Measurements from ENCODE around the gene TRIM44. TPM values are rescaled to one million over a fixed set of nuclear protein-coding genes. Genes with fewer than 3 reads are reported as not detected.

Gene TRIM44
- total and polyA plus RNA-seq, 8 donors = 5.1 to 65.3 (median 19.1) TPM

GRCh38 chr11:35761899-35762298 lies 99.3 kb downstream of the TRIM44 start:
- intact Hi-C loops (cut with DNase I; ENCODE audit: low total_unique reads) = no loop called here
- H3K4me3 ChIP-seq = no peak overlapping the region
- H3K36me3 ChIP-seq = no peaks in the 10 kb centered on the region
- H3K27me3 ChIP-seq = no peaks in the 10 kb centered on the region
- DNase-seq = no peak
- TF ChIP-seq, protein P1, sequence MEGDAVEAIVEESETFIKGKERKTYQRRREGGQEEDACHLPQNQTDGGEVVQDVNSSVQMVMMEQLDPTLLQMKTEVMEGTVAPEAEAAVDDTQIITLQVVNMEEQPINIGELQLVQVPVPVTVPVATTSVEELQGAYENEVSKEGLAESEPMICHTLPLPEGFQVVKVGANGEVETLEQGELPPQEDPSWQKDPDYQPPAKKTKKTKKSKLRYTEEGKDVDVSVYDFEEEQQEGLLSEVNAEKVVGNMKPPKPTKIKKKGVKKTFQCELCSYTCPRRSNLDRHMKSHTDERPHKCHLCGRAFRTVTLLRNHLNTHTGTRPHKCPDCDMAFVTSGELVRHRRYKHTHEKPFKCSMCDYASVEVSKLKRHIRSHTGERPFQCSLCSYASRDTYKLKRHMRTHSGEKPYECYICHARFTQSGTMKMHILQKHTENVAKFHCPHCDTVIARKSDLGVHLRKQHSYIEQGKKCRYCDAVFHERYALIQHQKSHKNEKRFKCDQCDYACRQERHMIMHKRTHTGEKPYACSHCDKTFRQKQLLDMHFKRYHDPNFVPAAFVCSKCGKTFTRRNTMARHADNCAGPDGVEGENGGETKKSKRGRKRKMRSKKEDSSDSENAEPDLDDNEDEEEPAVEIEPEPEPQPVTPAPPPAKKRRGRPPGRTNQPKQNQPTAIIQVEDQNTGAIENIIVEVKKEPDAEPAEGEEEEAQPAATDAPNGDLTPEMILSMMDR (IDR thresholded peaks at IDR 0.05) = no peak
- TF ChIP-seq POLR2AphosphoS5 (IDR thresholded peaks at IDR 0.05) (no peak), POLR2A (IDR thresholded peaks at IDR 0.05) (no peak), EP300 (IDR thresholded peaks at IDR 0.05) (no peak)
- 64 to 69% (median 69%) methylated on average over 1 of the region's 1 CpG for WGBS, 5 donors
- H3K9me3 ChIP-seq = no peaks in the 10 kb centered on the region
- H3K4me1 ChIP-seq = peaks cover 0 to 41% (median 10%) of the 10 kb centered on the region in 4 donors
- no peak overlapping the region for H3K27ac ChIP-seq

DNA sequence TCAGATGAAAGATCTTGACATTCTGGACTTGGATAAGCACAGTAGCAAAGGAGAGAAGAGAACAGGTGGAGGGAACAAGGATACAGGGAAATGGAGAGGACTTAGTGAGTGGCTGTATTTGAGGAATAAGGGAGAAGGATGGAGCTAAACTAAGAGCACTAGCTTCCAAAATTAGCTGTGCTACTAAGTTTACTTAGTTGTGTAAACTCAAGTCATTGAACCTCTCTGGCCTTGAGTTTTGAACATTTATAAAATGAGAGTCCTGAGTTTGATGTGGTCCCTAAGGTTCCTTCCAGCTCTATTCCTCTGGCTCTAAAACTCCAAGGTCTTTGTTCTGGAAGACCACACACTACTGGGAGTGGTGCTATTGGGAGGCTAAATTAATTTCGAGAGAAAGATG lies 100.7 kb downstream of the TRIM44 start:
- 83 to 100% (median 95%) methylated on average over 1 of the region's 1 CpG for WGBS, 5 donors
- Histone ChIP-seq H3K9me3 (no peaks in the 10 kb centered on the region), H3K4me1 (peaks cover 0 to 41% (median 10%) of the 10 kb centered on the region in 4 donors), H3K27ac (no peak overlapping the region), H3K4me3 (no peak overlapping the region), H3K36me3 (no peaks in the 10 kb centered on the region), H3K27me3 (no peaks in the 10 kb centered on the region)
- DNase-seq = no peak
- TF ChIP-seq POLR2AphosphoS5 (IDR thresholded peaks at IDR 0.05) (no peak), POLR2A (IDR thresholded peaks at IDR 0.05) (no peak), EP300 (IDR thresholded peaks at IDR 0.05) (no peak)
- TF ChIP-seq, protein P1 (IDR thresholded peaks at IDR 0.05) = no peak
- intact Hi-C loops (cut with DNase I; ENCODE audit: low total_unique reads) = no loop called here

DNA sequence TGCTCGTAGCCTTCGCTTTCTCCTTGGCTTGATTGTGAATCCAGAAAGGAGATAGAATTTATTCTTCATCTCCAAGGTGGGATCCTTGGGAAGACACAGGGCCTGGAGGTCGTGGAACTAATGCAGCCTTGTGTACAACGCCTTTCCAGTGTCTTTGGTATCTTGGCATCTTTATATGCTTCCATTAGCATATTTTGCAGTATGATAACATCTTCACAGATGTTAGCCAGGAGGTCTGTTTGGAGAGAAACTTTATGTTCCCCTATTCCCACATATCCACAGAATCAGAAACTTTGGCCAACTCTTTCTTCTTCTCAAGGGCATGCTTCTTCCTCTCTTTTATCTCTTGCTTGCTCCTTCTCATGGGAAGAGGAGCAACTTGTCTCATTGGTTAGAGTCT lies 101.2 kb downstream of the TRIM44 start:
- Histone ChIP-seq H3K36me3 (no peaks in the 10 kb centered on the region), H3K27me3 (no peaks in the 10 kb centered on the region), H3K4me1 (peaks cover 0 to 41% (median 10%) of the 10 kb centered on the region in 4 donors), H3K4me3 (no peak overlapping the region), H3K9me3 (no peaks in the 10 kb centered on the region), H3K27ac (no peak overlapping the region)
- WGBS, 5 donors = 91 to 97% (median 96%) methylated on average over 4 of the region's 4 CpGs
- DNase-seq = no peak
- intact Hi-C loops (cut with DNase I; ENCODE audit: low total_unique reads) = no loop called here
- TF ChIP-seq POLR2A (IDR thresholded peaks at IDR 0.05) (no peak), EP300 (IDR thresholded peaks at IDR 0.05) (no peak)
- TF ChIP-seq, protein P1 (IDR thresholded peaks at IDR 0.05) = no peak

DNA sequence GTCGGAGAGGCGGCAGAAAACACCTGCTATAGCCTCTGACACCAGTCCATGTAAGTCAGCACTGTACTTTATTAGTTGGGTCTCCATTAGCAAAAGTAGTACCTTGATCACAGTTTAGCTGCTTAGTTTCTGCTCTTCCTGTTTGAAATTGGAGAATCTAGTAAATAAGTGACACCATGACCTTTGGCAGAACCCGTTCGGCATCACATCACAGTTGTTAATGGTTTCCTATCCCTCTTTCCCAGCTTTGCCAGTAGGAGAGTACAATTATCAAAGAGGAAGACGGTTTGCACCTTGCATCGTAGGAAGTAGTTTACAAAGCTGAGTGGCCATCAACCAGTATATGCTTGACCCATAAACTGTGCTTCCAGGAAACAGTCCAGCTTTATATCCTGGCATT lies 101.8 kb downstream of the TRIM44 start:
- H3K9me3 ChIP-seq = no peaks in the 10 kb centered on the region
- H3K36me3 ChIP-seq = no peaks in the 10 kb centered on the region
- no peak overlapping the region for H3K4me3 ChIP-seq
- TF ChIP-seq POLR2A (IDR thresholded peaks at IDR 0.05) = no peak
- no peak for TF ChIP-seq POLR2AphosphoS5 (IDR thresholded peaks at IDR 0.05)
- TF ChIP-seq, protein P1 (IDR thresholded peaks at IDR 0.05) = no peak
- no peak for TF ChIP-seq EP300 (IDR thresholded peaks at IDR 0.05)
- no peaks in the 10 kb centered on the region for H3K27me3 ChIP-seq
- WGBS, 5 donors = 70 to 90% (median 87%) methylated on average over 6 of the region's 6 CpGs
- intact Hi-C loops (cut with DNase I; ENCODE audit: low total_unique reads) = no loop called here
- no peak overlapping the region for H3K27ac ChIP-seq
- no peak for DNase-seq
- peaks cover 0 to 41% (median 10%) of the 10 kb centered on the region in 4 donors for H3K4me1 ChIP-seq
